Adrenal gland (tissue), 5 donors: ENCODE measurements around the gene CEP85.

Source experiments
- POLR2A ChIP-seq, 2 donors: fragments of 450-650 bp; IDR thresholded peaks; one replicate each; pipeline ENCODE4 v1.6.1; 2017; ENCODE audit warnings: antibody characterized with exemption in 2 of 2, mild to moderate bottlenecking in 2 of 2, moderate library complexity in 1 of 2
- TF ChIP-seq, protein P1 (sequence below), 6 experiments: fragments of 450-650 bp in 4 of 6; fragments of 200-600 bp in 2 of 6; sonication (generic) in 1 of 6; IDR thresholded peaks; 1 replicate in 5 of 6; 2 replicates in 1 of 6; pipeline versions ENCODE4 v1.5.1 to v1.8.0; 2016 to 2021; ENCODE audit warnings: antibody characterized with exemption in 6 of 6, mild to moderate bottlenecking in 2 of 6, moderate library complexity in 1 of 6
- donor health status: DM: no; HTN: no; CAD: no.

DNA sequence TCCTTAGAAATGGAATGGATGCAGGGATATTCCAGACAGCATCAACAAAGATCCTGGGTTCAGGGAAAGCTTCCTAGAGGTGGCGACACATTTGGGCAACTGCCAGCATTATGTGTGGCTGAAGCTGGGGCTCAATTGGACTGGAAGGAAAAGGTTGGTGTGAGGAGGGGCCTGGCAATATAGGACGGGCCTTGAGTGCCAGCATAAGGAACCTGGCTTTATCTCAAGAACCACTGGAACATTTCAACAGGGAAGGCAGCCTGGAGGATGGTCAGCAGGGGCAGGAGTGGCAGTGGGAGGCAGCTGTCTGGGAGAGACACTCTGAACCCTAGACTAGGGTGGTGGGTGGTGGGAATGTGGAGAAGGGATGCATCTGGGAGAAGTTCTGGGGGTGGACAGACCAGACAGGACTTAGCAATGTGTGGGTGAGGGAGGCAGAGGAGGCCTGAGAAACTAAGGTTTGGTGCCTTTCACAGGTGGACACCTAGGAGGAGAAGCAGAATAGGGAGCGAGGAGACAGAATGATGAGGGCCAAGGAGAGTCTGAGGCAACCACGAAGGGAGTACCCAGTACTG lies 49.4 kb downstream of the CEP85 start:
- TF ChIP-seq, protein P1, sequence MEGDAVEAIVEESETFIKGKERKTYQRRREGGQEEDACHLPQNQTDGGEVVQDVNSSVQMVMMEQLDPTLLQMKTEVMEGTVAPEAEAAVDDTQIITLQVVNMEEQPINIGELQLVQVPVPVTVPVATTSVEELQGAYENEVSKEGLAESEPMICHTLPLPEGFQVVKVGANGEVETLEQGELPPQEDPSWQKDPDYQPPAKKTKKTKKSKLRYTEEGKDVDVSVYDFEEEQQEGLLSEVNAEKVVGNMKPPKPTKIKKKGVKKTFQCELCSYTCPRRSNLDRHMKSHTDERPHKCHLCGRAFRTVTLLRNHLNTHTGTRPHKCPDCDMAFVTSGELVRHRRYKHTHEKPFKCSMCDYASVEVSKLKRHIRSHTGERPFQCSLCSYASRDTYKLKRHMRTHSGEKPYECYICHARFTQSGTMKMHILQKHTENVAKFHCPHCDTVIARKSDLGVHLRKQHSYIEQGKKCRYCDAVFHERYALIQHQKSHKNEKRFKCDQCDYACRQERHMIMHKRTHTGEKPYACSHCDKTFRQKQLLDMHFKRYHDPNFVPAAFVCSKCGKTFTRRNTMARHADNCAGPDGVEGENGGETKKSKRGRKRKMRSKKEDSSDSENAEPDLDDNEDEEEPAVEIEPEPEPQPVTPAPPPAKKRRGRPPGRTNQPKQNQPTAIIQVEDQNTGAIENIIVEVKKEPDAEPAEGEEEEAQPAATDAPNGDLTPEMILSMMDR (IDR thresholded peaks at IDR 0.05), result no peak
- no peak for TF ChIP-seq POLR2A (IDR thresholded peaks at IDR 0.05)
